Ovary (tissue), 3 donors: ENCODE data around the gene RAB6D.

Source experiments
- EP300 ChIP-seq: sonication (generic); formaldehyde crosslinking; IDR thresholded peaks from one replicate; pipeline ENCODE4 v1.6.1; 2017; ENCODE audit warnings: antibody characterized with exemption
- POLR2A ChIP-seq: fragments of 450-650 bp; IDR thresholded peaks from one replicate; pipeline ENCODE4 v1.6.1; 2017; ENCODE audit warnings: antibody characterized with exemption, mild to moderate bottlenecking, moderate library complexity
- TF ChIP-seq, protein P1 (sequence below), 3 donors: fragments of 450-650 bp in 2 of 3; fragments of 200-600 bp in 1 of 3; IDR thresholded peaks; one replicate each; pipeline versions ENCODE4 v1.5.1 to v1.8.0; 2016 to 2022; ENCODE audit warnings: antibody characterized with exemption in 3 of 3, mild to moderate bottlenecking in 1 of 3
- donor health status: DM: no; HTN: no; CAD: no.

GRCh38 chr2:131402320-131403039 lies 38.5 kb upstream of the RAB6D start:
- TF ChIP-seq, protein P1, sequence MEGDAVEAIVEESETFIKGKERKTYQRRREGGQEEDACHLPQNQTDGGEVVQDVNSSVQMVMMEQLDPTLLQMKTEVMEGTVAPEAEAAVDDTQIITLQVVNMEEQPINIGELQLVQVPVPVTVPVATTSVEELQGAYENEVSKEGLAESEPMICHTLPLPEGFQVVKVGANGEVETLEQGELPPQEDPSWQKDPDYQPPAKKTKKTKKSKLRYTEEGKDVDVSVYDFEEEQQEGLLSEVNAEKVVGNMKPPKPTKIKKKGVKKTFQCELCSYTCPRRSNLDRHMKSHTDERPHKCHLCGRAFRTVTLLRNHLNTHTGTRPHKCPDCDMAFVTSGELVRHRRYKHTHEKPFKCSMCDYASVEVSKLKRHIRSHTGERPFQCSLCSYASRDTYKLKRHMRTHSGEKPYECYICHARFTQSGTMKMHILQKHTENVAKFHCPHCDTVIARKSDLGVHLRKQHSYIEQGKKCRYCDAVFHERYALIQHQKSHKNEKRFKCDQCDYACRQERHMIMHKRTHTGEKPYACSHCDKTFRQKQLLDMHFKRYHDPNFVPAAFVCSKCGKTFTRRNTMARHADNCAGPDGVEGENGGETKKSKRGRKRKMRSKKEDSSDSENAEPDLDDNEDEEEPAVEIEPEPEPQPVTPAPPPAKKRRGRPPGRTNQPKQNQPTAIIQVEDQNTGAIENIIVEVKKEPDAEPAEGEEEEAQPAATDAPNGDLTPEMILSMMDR (IDR thresholded peaks at IDR 0.05), result no peak
- no peak for TF ChIP-seq POLR2A
- TF ChIP-seq EP300, result no peak
